CD4-positive, alpha-beta memory T cell (primary cell): ENCODE data around the gene ZNF638. TPM values are rescaled to one million over a fixed set of nuclear protein-coding genes. Genes with fewer than 3 reads are reported as not detected.

Experiments
- CTCF ChIA-PET: fragments of 350-600 bp; sonication (Branson Sonifier 250); formaldehyde crosslinking; loops from one replicate; lab custom pipeline; 2021; ENCODE audit warnings: inconsistent platforms; ENCODE audit not compliant: partially characterized antibody; lab: Charles Lee
- POLR2A ChIA-PET: fragments of 350-600 bp; sonication (Branson Sonifier 250); formaldehyde crosslinking; loops from one replicate; lab custom pipeline; 2021; ENCODE audit not compliant: partially characterized antibody; lab: Charles Lee
- DNase-seq, 5 donors: peaks; one replicate each; pipeline versions ENCODE4 v3.0.0 to v3.0.0-alpha.2; 2020 to 2022; ENCODE audit warnings: mixed read lengths in 1 of 5
- H3K27ac ChIP-seq: one replicate; pipeline ENCODE4 v1.7.0; 2013; ENCODE audit warnings: low read depth, low read length
- H3K27me3 ChIP-seq: 2 replicates; pipeline ENCODE4 v1.7.0; 2013; ENCODE audit warnings: mild to moderate bottlenecking, low read length, moderate library complexity; ENCODE audit not compliant: insufficient read depth
- H3K36me3 ChIP-seq: 2 replicates; pipeline ENCODE4 v1.7.0; 2013; ENCODE audit warnings: mild to moderate bottlenecking, low read length, moderate library complexity; ENCODE audit not compliant: insufficient read depth
- H3K4me1 ChIP-seq: 2 replicates; pipeline ENCODE4 v1.7.0; 2013; ENCODE audit warnings: mild to moderate bottlenecking, low read length, moderate library complexity; ENCODE audit not compliant: insufficient read depth
- H3K4me3 ChIP-seq, 2 donors: one replicate each; pipeline ENCODE4 v1.7.0; 2013; ENCODE audit warnings: low read length in 2 of 2, mild to moderate bottlenecking in 1 of 2
- H3K9me3 ChIP-seq, 2 donors: one replicate each; pipeline ENCODE4 v1.7.0; 2013; ENCODE audit warnings: low read length in 2 of 2, control low read depth in 1 of 2; ENCODE audit not compliant: control insufficient read depth in 1 of 2
- H3K27ac Mint-ChIP-seq, 7 donors: one replicate each; pipeline ENCODE4 v1.8.0; 2020 to 2021; ENCODE audit warnings: mixed read lengths in 7 of 7, mild to moderate bottlenecking in 6 of 7, inconsistent platforms in 3 of 7, moderate library complexity in 3 of 7
- H3K27me3 Mint-ChIP-seq, 2 donors: one replicate each; pipeline ENCODE4 v1.8.0; 2020 to 2021; ENCODE audit warnings: mixed read lengths in 2 of 2
- H3K36me3 Mint-ChIP-seq, 2 donors: one replicate each; pipeline ENCODE4 v1.8.0; 2020 to 2021; ENCODE audit warnings: mixed read lengths in 2 of 2, inconsistent platforms in 1 of 2, mild to moderate bottlenecking in 1 of 2
- H3K4me1 Mint-ChIP-seq, 4 donors: one replicate each; pipeline ENCODE4 v1.8.0; 2020 to 2021; ENCODE audit warnings: mixed read lengths in 4 of 4, mild to moderate bottlenecking in 1 of 4
- H3K4me3 Mint-ChIP-seq, 8 donors: one replicate each; pipeline ENCODE4 v1.8.0; 2020 to 2021; ENCODE audit warnings: mixed read lengths in 8 of 8, mild to moderate bottlenecking in 7 of 8, moderate library complexity in 6 of 8, inconsistent platforms in 3 of 8
- H3K9me3 Mint-ChIP-seq, 8 donors: one replicate each; pipeline ENCODE4 v1.8.0; 2020 to 2021; ENCODE audit warnings: mixed read lengths in 8 of 8, mild to moderate bottlenecking in 5 of 8, inconsistent platforms in 3 of 8, moderate library complexity in 1 of 8
- intact Hi-C: fragments of 100-400 bp; cut with micrococcal nuclease; formaldehyde crosslinking; loops from one replicate; pipeline ENCODE4 v1.15.1; 2023
- polyA plus RNA-seq, 2 donors: library from polyadenylated mRNA; unstranded; fragments of 300-500 nt; fragmentation: Illumina TruSeq; gene quantifications; one replicate each; pipeline ENCODE4 v1.2.3, GENCODE V29; 2021
- total RNA-seq, 2 experiments: library from RNA; stranded (reverse); gene quantifications; one replicate each; pipeline ENCODE4 v1.2.3, GENCODE V29; 2021

Gene ZNF638
- total and polyA plus RNA-seq, 4 experiments from 2014 or later: 19.8 to 167 (median 110) TPM

DNA sequence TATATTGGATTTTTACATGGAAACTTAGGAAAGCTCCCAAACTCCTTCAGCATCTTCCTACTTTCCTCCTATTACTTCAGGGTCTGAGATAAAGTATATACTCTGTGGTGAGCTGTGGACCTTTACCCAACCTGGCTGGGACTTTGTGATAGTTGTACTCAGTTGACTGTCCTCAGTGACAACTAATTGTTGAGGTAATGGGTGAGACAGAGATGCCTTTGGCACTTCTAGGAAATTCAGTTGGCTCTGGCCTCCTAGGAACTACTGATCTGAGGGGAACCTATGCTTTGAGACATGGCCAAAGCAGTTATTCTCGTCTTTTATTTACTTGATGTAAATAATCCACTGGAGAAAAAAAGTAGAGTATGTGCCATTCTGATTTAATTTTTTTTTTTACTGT is 39.4 kb upstream of the ZNF638 start:
- no peaks in the 10 kb centered on the region for H3K27me3 ChIP-seq
- no peaks in the 10 kb centered on the region for H3K9me3 ChIP-seq
- no peak overlapping the region for H3K27ac ChIP-seq
- Mint-ChIP-seq H3K9me3 (no peaks in the 10 kb centered on the region), H3K36me3 (no peaks in the 10 kb centered on the region), H3K27me3 (peaks cover 3 to 13% of the 10 kb centered on the region in 2 donors), H3K27ac (no peak overlapping the region), H3K4me3 (no peak overlapping the region), H3K4me1 (no peaks in the 10 kb centered on the region)
- H3K36me3 ChIP-seq: no peaks in the 10 kb centered on the region
- intact Hi-C loops: no loop called here
- ChIA-PET CTCF (no interaction called here), POLR2A (no interaction called here)
- no peak for DNase-seq
- H3K4me3 ChIP-seq: no peak overlapping the region
- H3K4me1 ChIP-seq: no peaks in the 10 kb centered on the region

DNA sequence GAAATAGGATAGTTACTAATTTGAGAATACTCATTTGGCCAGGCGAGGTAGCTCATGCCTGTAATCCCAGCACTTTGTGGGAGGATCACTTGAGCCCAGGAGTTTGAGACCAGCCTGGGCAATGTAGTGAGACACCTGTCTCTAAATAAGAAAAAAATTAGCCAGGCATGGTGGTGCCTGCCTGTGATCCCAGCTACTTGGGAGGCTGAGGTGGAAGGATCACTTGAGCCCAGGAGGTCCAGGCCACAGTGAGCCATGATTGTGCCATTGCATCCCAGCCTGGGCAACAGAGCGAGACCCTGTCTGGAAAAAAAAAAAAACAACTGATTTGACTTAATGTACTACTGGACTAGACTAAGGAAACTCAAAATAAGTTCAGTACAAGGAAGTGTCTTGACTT is 32.7 kb upstream of the ZNF638 start:
- intact Hi-C loops: loop anchor here (1.0 kb wide), 2 partner anchors 32 to 211 kb away; partner anchors contain the start of gene ZNF638
- Mint-ChIP-seq H3K9me3 (no peaks in the 10 kb centered on the region), H3K27ac (peak overlapping the region in 1 of 7 donors; percentile 29), H3K4me1 (no peaks in the 10 kb centered on the region), H3K4me3 (no peak overlapping the region), H3K36me3 (no peaks in the 10 kb centered on the region), H3K27me3 (peaks cover 3 to 9% of the 10 kb centered on the region in 2 donors)
- no peak overlapping the region for H3K27ac ChIP-seq
- H3K36me3 ChIP-seq: no peaks in the 10 kb centered on the region
- no peaks in the 10 kb centered on the region for H3K27me3 ChIP-seq
- H3K9me3 ChIP-seq: no peaks in the 10 kb centered on the region
- ChIA-PET POLR2A (interaction anchor here (1.7 to 2.0 kb wide), 2 partner anchors 33 to 211 kb away, joined by 6 to 10 read pairs; partner anchors contain the start of gene ZNF638), CTCF (interaction anchor here (0.8 to 5.7 kb wide), 20 partner anchors 9 to 1561 kb away, joined by 3 to 391 read pairs (median 4); partner anchors contain the start of gene ZNF638)
- H3K4me3 ChIP-seq: no peak overlapping the region
- no peak for DNase-seq
- H3K4me1 ChIP-seq: no peaks in the 10 kb centered on the region

DNA sequence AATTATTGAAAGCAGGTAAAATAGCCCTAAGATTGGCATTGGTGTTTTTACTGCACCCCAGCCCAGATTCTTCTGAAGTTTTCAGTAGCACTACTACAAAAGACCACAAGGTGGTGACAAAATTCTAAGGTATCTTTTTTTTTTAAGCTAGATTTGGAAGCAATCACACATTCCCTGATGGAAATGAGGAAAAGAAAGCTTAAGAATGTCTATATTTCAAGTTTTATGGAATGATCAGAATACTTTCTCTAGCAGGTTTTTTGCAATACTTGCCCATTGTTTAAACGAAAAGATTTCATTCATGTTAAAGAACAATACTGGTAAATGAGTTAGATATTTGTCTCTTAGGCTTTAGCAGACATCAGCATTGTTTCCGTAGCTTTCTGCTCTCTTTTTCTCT is 32.1 kb upstream of the ZNF638 start:
- no peaks in the 10 kb centered on the region for H3K36me3 ChIP-seq
- no peak overlapping the region for H3K27ac Mint-ChIP-seq
- H3K4me3 ChIP-seq: no peak overlapping the region
- ChIA-PET CTCF (interaction anchor here (0.6 to 5.7 kb wide), 36 partner anchors 8 to 1561 kb away, joined by 3 to 391 read pairs (median 4); partner anchors contain the start of gene ZNF638), POLR2A (interaction anchor here (1.7 to 2.0 kb wide), 2 partner anchors 32 to 211 kb away, joined by 6 to 10 read pairs; partner anchors contain the start of gene ZNF638)
- H3K9me3 ChIP-seq: no peaks in the 10 kb centered on the region
- no peak overlapping the region for H3K4me3 Mint-ChIP-seq
- H3K27ac ChIP-seq: no peak overlapping the region
- peaks cover 3 to 9% of the 10 kb centered on the region in 2 donors for H3K27me3 Mint-ChIP-seq
- peak in 4 of 5 donors; percentile 30 to 40 (median 34) for DNase-seq
- no peaks in the 10 kb centered on the region for H3K4me1 Mint-ChIP-seq
- intact Hi-C loops: loop anchor here (1.0 kb wide), 2 partner anchors 32 to 211 kb away; partner anchors contain the start of gene ZNF638
- H3K9me3 Mint-ChIP-seq: no peaks in the 10 kb centered on the region
- no peaks in the 10 kb centered on the region for H3K36me3 Mint-ChIP-seq
- H3K4me1 ChIP-seq: no peaks in the 10 kb centered on the region
- no peaks in the 10 kb centered on the region for H3K27me3 ChIP-seq

DNA sequence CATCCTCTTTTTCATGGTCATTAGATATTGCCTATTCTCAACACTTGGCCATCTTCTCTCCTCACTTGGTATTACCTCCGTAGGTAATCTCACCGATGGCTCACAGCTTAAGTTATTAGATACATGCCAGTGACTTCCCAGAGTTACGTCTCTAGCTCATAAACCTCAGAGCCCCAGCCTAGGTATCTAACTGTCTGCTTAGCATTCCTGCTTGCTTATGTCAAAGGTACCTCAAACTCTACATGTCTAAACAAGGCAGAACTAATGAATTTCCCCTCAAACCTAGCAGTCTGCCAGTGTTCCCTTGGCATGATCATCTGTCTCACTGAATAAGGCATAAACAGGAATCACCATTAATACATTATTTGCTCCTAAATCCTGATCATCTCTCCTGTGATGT is 27.7 kb upstream of the ZNF638 start:
- intact Hi-C loops: no loop called here
- H3K4me3 Mint-ChIP-seq: no peak overlapping the region
- ChIA-PET POLR2A (no interaction called here), CTCF (interaction anchor here (1.2 to 2.8 kb wide), 3 partner anchors 27 to 210 kb away, joined by 4 to 23 read pairs (median 11); partner anchors contain the start of gene ZNF638)
- H3K27ac Mint-ChIP-seq: no peak overlapping the region
- H3K36me3 Mint-ChIP-seq: no peaks in the 10 kb centered on the region
- H3K4me1 ChIP-seq: no peaks in the 10 kb centered on the region
- no peak overlapping the region for H3K4me3 ChIP-seq
- no peaks in the 10 kb centered on the region for H3K27me3 ChIP-seq
- no peaks in the 10 kb centered on the region for H3K36me3 ChIP-seq
- peaks cover 0 to 4% of the 10 kb centered on the region in 2 donors for H3K27me3 Mint-ChIP-seq
- H3K27ac ChIP-seq: no peak overlapping the region
- no peaks in the 10 kb centered on the region for H3K4me1 Mint-ChIP-seq
- no peak for DNase-seq
- no peaks in the 10 kb centered on the region for H3K9me3 Mint-ChIP-seq
- no peaks in the 10 kb centered on the region for H3K9me3 ChIP-seq

DNA sequence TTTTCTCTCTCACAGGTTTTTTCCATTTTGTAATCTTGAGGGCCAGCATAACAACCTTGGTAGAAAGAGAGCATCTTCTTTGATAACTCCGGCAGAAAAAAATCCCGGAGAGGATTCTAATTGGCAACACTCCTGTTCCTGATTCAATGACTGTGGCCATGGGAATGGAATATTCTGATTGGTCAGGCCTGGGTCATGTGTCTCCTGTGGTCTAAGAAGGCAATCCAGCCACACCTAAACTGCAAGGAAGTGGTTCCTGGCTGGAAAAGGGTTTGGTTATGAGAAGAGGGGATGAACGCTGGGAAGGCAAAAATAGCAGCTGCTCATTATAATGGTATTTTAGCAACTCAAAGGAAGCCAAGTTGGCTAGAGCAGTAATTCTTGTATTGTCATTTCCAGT is 24.8 kb upstream of the ZNF638 start:
- no peaks in the 10 kb centered on the region for H3K27me3 ChIP-seq
- no peaks in the 10 kb centered on the region for H3K9me3 ChIP-seq
- no peak overlapping the region for H3K4me3 ChIP-seq
- CTCF ChIA-PET: interaction anchor here (1.2 kb wide), 1 partner anchor 204 kb away, joined by 5 read pairs; no protein-coding TSS in a partner anchor
- DNase-seq: no peak
- Mint-ChIP-seq H3K27ac (no peak overlapping the region), H3K4me3 (no peak overlapping the region), H3K4me1 (no peaks in the 10 kb centered on the region), H3K9me3 (no peaks in the 10 kb centered on the region), H3K27me3 (peaks cover 0 to 1% of the 10 kb centered on the region in 2 donors), H3K36me3 (no peaks in the 10 kb centered on the region)
- H3K36me3 ChIP-seq: no peaks in the 10 kb centered on the region
- H3K27ac ChIP-seq: no peak overlapping the region
- H3K4me1 ChIP-seq: no peaks in the 10 kb centered on the region
- intact Hi-C loops: no loop called here
- POLR2A ChIA-PET: no interaction called here

DNA sequence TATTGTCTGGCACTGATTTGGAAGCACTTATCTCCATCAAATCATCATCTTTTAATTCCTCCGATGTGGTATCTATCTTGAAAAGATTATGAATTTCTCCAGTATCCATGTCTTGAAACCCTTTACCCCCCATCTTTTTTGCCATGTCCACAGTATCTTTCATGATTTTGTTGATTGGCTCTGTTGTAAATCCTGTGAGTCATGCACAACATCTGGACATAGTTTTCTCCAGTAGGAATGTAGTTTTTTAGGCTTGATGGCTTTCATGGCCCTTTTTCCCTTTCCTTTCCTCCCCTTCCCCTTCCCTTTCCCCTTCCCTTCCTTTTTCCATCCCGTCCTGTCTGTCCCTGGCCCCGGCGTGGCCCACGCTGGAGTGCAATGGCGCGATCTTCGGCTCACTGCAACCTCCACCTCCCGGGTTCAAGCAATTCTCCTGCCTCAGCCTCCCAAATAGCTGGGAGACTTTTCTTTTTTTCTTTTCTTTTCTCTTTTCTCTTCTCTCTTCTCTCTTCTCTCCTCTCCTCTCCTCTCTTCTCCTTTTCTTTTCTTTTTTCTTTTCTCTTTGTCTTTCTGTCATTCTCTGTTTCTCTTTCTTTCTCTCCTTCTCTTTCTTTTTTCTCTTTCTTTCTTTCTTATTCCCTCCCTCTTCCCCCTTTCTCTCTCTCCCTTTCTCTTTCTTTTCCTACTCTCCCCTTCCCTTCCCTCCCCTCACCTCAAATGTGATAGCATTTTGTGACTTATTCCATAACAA is 18.4 kb upstream of the ZNF638 start:
- Histone ChIP-seq H3K9me3 (no peaks in the 10 kb centered on the region), H3K27me3 (no peaks in the 10 kb centered on the region), H3K27ac (no peak overlapping the region), H3K36me3 (no peaks in the 10 kb centered on the region), H3K4me3 (no peak overlapping the region), H3K4me1 (no peaks in the 10 kb centered on the region)
- ChIA-PET POLR2A (interaction anchor here (0.6 kb wide), 1 partner anchor 18 kb away, joined by 3 read pairs; the partner anchor contains the start of gene ZNF638), CTCF (interaction anchor here (1.0 kb wide), 1 partner anchor 13 kb away, joined by 4 read pairs; no protein-coding TSS in a partner anchor)
- intact Hi-C loops: no loop called here
- H3K27me3 Mint-ChIP-seq: peaks cover 2 to 5% of the 10 kb centered on the region in 2 donors
- DNase-seq: no peak
- H3K4me3 Mint-ChIP-seq: no peak overlapping the region
- no peaks in the 10 kb centered on the region for H3K4me1 Mint-ChIP-seq
- H3K36me3 Mint-ChIP-seq: peaks cover 4 to 7% of the 10 kb centered on the region in 2 donors
- H3K9me3 Mint-ChIP-seq: peaks cover 2 to 15% (median 12%) of the 10 kb centered on the region in 8 donors
- H3K27ac Mint-ChIP-seq: no peak overlapping the region

DNA sequence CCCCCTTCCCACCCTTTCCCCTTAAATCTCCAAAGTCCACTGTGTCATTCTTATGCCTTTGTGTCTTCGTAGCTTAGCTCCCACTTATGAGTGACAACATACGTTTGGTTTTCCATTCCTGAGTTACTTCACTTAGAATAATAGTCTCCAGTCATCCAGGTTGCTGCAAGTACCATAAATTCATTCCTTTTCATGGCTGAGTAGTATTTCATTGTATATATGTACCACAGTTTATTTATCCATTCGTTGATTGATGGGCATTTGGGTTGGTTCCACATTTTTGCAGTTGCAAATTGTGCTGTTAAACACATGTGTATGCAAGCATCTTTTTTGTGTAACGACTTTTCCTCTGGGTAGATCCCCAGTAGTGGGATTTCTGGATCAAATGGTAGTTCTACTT is 14.5 kb upstream of the ZNF638 start:
- H3K4me1 ChIP-seq: no peaks in the 10 kb centered on the region
- ChIA-PET POLR2A (no interaction called here), CTCF (interaction anchor here (1.9 kb wide), 1 partner anchor 18 kb away, joined by 6 read pairs; no protein-coding TSS in a partner anchor)
- DNase-seq: no peak
- Mint-ChIP-seq H3K4me3 (no peak overlapping the region), H3K27me3 (peaks cover 2 to 9% of the 10 kb centered on the region in 2 donors), H3K4me1 (no peaks in the 10 kb centered on the region), H3K9me3 (peaks cover 4 to 53% (median 49%) of the 10 kb centered on the region in 8 donors), H3K36me3 (peaks cover 9 to 19% of the 10 kb centered on the region in 2 donors), H3K27ac (no peak overlapping the region)
- H3K9me3 ChIP-seq: no peaks in the 10 kb centered on the region
- no peak overlapping the region for H3K27ac ChIP-seq
- H3K36me3 ChIP-seq: no peaks in the 10 kb centered on the region
- intact Hi-C loops: no loop called here
- no peak overlapping the region for H3K4me3 ChIP-seq
- H3K27me3 ChIP-seq: no peaks in the 10 kb centered on the region
